Liver (tissue), 9 donors: ENCODE results near the gene LDB3. TPM values are rescaled to one million over a fixed set of nuclear protein-coding genes. Genes with fewer than 3 reads are reported as not detected.

Experiments
- DNase-seq: peaks from one replicate; pipeline ENCODE4 v3.0.0-alpha.2; 2017; ENCODE audit warnings: low spot score
- H3K27ac ChIP-seq, 2 donors: one replicate each; pipeline ENCODE4 v1.7.0; 2013; ENCODE audit warnings: inconsistent platforms in 2 of 2, low read length in 2 of 2, control low read depth in 1 of 2, low read depth in 1 of 2, mild to moderate bottlenecking in 1 of 2
- H3K27me3 ChIP-seq, 4 donors: one replicate each; pipeline versions ENCODE4 v1.6.1 to v1.7.0; 2013; ENCODE audit warnings: low read length in 3 of 4, inconsistent platforms in 1 of 4, mild to moderate bottlenecking in 1 of 4, moderate library complexity in 1 of 4; ENCODE audit not compliant: control insufficient read depth in 4 of 4, insufficient read depth in 4 of 4
- H3K36me3 ChIP-seq, 4 donors: one replicate each; pipeline versions ENCODE4 v1.6.1 to v1.7.0; 2013; ENCODE audit warnings: low read length in 3 of 4, mild to moderate bottlenecking in 3 of 4, low read depth in 1 of 4, moderate library complexity in 1 of 4; ENCODE audit not compliant: control insufficient read depth in 4 of 4, insufficient read depth in 3 of 4
- H3K4me1 ChIP-seq, 4 donors: one replicate each; pipeline versions ENCODE4 v1.6.1 to v1.7.0; 2013; ENCODE audit warnings: low read length in 3 of 4, mild to moderate bottlenecking in 3 of 4, moderate library complexity in 1 of 4; ENCODE audit not compliant: control insufficient read depth in 4 of 4, insufficient read depth in 4 of 4
- H3K4me3 ChIP-seq, 3 donors: one replicate each; pipeline versions ENCODE4 v1.6.1 to v1.7.0; 2013; ENCODE audit warnings: low read length in 3 of 3, control low read depth in 1 of 3, low read depth in 1 of 3, mild to moderate bottlenecking in 1 of 3
- H3K9ac ChIP-seq, 2 donors: one replicate each; pipeline ENCODE4 v1.7.0; 2013; ENCODE audit warnings: low read length in 2 of 2, mild to moderate bottlenecking in 2 of 2, moderate library complexity in 2 of 2, control low read depth in 1 of 2, low read depth in 1 of 2
- H3K9me3 ChIP-seq, 4 donors: one replicate each; pipeline versions ENCODE4 v1.6.1 to v1.7.0; 2013; ENCODE audit warnings: low read length in 3 of 4; ENCODE audit not compliant: control insufficient read depth in 4 of 4
- EGR1 ChIP-seq, 2 donors: IDR thresholded peaks; 2 replicates each; pipeline ENCODE4 v1.6.1; 2016 to 2018; ENCODE audit warnings: antibody characterized with exemption in 2 of 2, low read depth in 2 of 2
- FOXA2 ChIP-seq: IDR thresholded peaks from 2 replicates; pipeline ENCODE4 v1.6.1; 2016; ENCODE audit warnings: antibody characterized with exemption
- HNF4A ChIP-seq, 2 donors: conservative IDR thresholded peaks; 2 replicates each; pipeline ENCODE4 v1.6.1; 2016; ENCODE audit warnings: antibody characterized with exemption in 2 of 2, mild to moderate bottlenecking in 2 of 2
- HNF4G ChIP-seq: IDR thresholded peaks from 2 replicates; pipeline ENCODE4 v1.6.1; 2016; ENCODE audit warnings: antibody characterized with exemption
- JUND ChIP-seq, 2 donors: IDR thresholded peaks; 2 replicates each; pipeline ENCODE4 v1.6.1; 2016; ENCODE audit warnings: antibody characterized with exemption in 2 of 2
- MAX ChIP-seq: IDR thresholded peaks from 2 replicates; pipeline ENCODE4 v1.6.1; 2016; ENCODE audit warnings: antibody characterized with exemption
- NR2F2 ChIP-seq: IDR thresholded peaks from 2 replicates; pipeline ENCODE4 v1.6.1; 2016; ENCODE audit warnings: antibody characterized with exemption
- RAD21 ChIP-seq, 2 donors: IDR thresholded peaks; 2 replicates each; pipeline ENCODE4 v1.6.1; 2016; ENCODE audit warnings: antibody characterized with exemption in 2 of 2, mild to moderate bottlenecking in 2 of 2
- YY1 ChIP-seq: IDR thresholded peaks from 2 replicates; pipeline ENCODE4 v1.6.1; 2016; ENCODE audit warnings: antibody characterized with exemption, mild to moderate bottlenecking
- WGBS: extraction: QIAGEN DNeasy Blood & Tissue Kit; methylation state at CpG from one replicate; pipeline ENCODE4 v1.1.7; 2013; 5-methylcytosine and 5-hydroxymethylcytosine counted together
- polyA plus RNA-seq, 2 donors: library from polyadenylated mRNA; stranded (reverse) in 1 of 2; unstranded in 1 of 2; fragments of 200-250 nt in 1 of 2; fragments of >200 nt in 1 of 2; fragmentation: Nextera tagmentation in 1 of 2; extraction: Ambion mirVana in 1 of 2; gene quantifications; one replicate each; pipeline versions ENCODE4 v1.2.1 to v1.2.3, GENCODE V29; 2013 to 2015
- total RNA-seq, 2 donors: library from RNA; depleted of rRNA; stranded (reverse); fragments of >200 nt; gene quantifications; one replicate each; pipeline ENCODE4 v1.2.3, GENCODE V29; 2014
- TF ChIP-seq, protein P1 (sequence below): fragments of 150-350 bp; IDR thresholded peaks from 2 replicates; pipeline ENCODE4 v1.5.1; 2017; ENCODE audit warnings: improper control_type of control experiment, low read depth, low read length; ENCODE audit not compliant: missing input control
- TF ChIP-seq, protein P2 (sequence below): IDR thresholded peaks from 2 replicates; pipeline ENCODE4 v1.6.1; 2016; ENCODE audit warnings: antibody characterized with exemption, mild to moderate bottlenecking
- TF ChIP-seq, protein P3 (sequence below): IDR thresholded peaks from 2 replicates; pipeline ENCODE4 v1.6.1; 2016; ENCODE audit warnings: antibody characterized with exemption
- donor health status: healthy.
- donor health status: healthy.
- donor health status: healthy.
- donor health status: healthy.
- donor health status: healthy.

The LDB3 gene
- total and polyA plus RNA-seq, 4 donors: 0.09 to 0.42 (median 0.15) TPM; not detected in 1

GRCh38 chr10:86671419-86671818 lies 3.1 kb downstream of the LDB3 start:
- no peaks in the 10 kb centered on the region for H3K27me3 ChIP-seq
- 84% methylated on average over 3 of the region's 3 CpGs for WGBS
- no peak overlapping the region for H3K27ac ChIP-seq
- no peaks in the 10 kb centered on the region for H3K9me3 ChIP-seq
- H3K36me3 ChIP-seq: no peaks in the 10 kb centered on the region
- H3K4me1 ChIP-seq: no peaks in the 10 kb centered on the region
- DNase-seq: no peak
- H3K9ac ChIP-seq: no peak overlapping the region
- TF ChIP-seq NR2F2 (no peak), FOXA2 (no peak), MAX (no peak), RAD21 (IDR thresholded peaks at IDR 0.05) (no peak), YY1 (no peak)
- TF ChIP-seq, protein P1, sequence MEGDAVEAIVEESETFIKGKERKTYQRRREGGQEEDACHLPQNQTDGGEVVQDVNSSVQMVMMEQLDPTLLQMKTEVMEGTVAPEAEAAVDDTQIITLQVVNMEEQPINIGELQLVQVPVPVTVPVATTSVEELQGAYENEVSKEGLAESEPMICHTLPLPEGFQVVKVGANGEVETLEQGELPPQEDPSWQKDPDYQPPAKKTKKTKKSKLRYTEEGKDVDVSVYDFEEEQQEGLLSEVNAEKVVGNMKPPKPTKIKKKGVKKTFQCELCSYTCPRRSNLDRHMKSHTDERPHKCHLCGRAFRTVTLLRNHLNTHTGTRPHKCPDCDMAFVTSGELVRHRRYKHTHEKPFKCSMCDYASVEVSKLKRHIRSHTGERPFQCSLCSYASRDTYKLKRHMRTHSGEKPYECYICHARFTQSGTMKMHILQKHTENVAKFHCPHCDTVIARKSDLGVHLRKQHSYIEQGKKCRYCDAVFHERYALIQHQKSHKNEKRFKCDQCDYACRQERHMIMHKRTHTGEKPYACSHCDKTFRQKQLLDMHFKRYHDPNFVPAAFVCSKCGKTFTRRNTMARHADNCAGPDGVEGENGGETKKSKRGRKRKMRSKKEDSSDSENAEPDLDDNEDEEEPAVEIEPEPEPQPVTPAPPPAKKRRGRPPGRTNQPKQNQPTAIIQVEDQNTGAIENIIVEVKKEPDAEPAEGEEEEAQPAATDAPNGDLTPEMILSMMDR: no peak
- H3K4me3 ChIP-seq: no peak overlapping the region

DNA sequence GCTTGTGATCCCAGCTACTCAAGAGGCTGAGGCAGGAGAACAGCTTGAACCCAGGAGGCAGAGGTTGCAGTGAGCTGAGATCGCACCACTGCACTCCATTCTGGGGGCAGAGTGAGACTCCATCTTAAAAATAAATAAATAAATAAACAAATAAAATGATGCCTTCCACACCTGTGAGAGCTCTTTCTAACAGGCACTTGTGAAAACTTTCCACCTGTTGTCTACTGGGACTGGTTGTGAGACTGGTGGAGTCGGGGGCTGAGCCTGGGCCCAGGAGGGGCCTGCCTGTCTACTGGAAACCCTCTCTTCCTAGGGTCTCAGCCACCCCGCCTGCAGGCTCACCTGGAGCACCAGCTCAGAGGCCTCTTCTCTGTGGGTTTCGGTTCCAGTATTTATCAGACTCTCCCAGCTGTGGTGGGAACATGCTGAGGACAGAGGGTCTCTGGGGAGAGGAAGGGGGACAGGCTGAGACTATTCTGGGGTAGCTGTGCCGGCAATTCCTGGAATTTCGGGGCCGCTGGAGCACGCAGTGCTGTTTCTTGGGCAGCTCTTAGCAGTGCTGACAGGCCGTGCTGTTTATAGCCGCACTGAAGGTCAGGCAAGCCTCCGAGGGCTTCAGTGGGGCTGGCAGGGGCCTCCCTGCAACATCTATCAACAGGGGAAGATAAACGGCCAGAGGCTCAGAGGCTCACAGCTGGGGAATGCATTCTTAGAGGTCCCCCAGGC lies 3.8 kb downstream of the LDB3 start:
- no peak for DNase-seq
- no peak overlapping the region for H3K9ac ChIP-seq
- 73% methylated on average over 12 of the region's 12 CpGs for WGBS
- no peaks in the 10 kb centered on the region for H3K27me3 ChIP-seq
- no peak overlapping the region for H3K27ac ChIP-seq
- no peaks in the 10 kb centered on the region for H3K9me3 ChIP-seq
- no peak overlapping the region for H3K4me3 ChIP-seq
- no peaks in the 10 kb centered on the region for H3K36me3 ChIP-seq
- H3K4me1 ChIP-seq: no peaks in the 10 kb centered on the region
- TF ChIP-seq NR2F2 (peak; percentile 43), FOXA2 (no peak), JUND (IDR thresholded peaks at IDR 0.05) (no peak), EGR1 (IDR thresholded peaks at IDR 0.05; ENCODE audit: low read depth in 2 of 2) (no peak)

DNA sequence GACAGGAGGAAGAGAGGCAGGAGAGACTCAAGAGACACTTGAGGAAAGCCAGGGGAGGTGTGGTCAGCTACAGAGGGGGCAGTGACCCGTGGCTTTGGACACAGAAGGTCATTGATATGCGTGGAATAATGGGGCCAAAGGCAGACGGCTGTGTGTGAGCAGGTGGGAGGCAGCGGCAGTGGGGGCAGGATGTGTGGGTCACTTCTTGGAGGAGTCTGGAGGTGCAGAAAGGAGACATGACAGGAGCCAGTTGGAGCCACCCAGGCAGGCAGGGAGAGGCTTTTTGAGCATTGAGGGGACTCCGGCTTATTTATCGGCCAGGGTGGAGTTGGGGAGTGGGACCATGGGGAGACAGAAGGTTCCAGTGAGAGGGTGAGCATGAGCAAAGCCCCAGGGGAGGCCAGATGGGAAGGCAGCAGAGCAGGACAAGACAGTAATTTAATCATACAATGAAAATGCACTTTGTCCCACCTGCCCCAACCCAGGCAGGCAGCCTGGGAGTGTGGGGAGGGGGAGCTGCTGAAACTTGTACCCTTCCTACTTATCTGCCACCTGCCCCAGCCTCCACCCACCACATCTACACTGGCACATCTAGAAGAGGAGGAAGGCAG lies 5.0 kb downstream of the LDB3 start:
- Histone ChIP-seq H3K36me3 (no peaks in the 10 kb centered on the region), H3K27ac (no peak overlapping the region), H3K27me3 (no peaks in the 10 kb centered on the region), H3K4me1 (no peaks in the 10 kb centered on the region), H3K4me3 (no peak overlapping the region), H3K9me3 (no peaks in the 10 kb centered on the region), H3K9ac (no peak overlapping the region)
- WGBS: 73% methylated on average over 6 of the region's 6 CpGs
- no peak for DNase-seq
- TF ChIP-seq, protein P2, sequence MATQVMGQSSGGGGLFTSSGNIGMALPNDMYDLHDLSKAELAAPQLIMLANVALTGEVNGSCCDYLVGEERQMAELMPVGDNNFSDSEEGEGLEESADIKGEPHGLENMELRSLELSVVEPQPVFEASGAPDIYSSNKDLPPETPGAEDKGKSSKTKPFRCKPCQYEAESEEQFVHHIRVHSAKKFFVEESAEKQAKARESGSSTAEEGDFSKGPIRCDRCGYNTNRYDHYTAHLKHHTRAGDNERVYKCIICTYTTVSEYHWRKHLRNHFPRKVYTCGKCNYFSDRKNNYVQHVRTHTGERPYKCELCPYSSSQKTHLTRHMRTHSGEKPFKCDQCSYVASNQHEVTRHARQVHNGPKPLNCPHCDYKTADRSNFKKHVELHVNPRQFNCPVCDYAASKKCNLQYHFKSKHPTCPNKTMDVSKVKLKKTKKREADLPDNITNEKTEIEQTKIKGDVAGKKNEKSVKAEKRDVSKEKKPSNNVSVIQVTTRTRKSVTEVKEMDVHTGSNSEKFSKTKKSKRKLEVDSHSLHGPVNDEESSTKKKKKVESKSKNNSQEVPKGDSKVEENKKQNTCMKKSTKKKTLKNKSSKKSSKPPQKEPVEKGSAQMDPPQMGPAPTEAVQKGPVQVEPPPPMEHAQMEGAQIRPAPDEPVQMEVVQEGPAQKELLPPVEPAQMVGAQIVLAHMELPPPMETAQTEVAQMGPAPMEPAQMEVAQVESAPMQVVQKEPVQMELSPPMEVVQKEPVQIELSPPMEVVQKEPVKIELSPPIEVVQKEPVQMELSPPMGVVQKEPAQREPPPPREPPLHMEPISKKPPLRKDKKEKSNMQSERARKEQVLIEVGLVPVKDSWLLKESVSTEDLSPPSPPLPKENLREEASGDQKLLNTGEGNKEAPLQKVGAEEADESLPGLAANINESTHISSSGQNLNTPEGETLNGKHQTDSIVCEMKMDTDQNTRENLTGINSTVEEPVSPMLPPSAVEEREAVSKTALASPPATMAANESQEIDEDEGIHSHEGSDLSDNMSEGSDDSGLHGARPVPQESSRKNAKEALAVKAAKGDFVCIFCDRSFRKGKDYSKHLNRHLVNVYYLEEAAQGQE: no peak
- no peak for TF ChIP-seq HNF4A (conservative IDR thresholded peaks at IDR 0.05)
- no peak for TF ChIP-seq HNF4G
- TF ChIP-seq NR2F2: no peak
- TF ChIP-seq, protein P3, sequence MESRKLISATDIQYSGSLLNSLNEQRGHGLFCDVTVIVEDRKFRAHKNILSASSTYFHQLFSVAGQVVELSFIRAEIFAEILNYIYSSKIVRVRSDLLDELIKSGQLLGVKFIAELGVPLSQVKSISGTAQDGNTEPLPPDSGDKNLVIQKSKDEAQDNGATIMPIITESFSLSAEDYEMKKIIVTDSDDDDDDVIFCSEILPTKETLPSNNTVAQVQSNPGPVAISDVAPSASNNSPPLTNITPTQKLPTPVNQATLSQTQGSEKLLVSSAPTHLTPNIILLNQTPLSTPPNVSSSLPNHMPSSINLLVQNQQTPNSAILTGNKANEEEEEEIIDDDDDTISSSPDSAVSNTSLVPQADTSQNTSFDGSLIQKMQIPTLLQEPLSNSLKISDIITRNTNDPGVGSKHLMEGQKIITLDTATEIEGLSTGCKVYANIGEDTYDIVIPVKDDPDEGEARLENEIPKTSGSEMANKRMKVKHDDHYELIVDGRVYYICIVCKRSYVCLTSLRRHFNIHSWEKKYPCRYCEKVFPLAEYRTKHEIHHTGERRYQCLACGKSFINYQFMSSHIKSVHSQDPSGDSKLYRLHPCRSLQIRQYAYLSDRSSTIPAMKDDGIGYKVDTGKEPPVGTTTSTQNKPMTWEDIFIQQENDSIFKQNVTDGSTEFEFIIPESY: no peak
